Activated T-cell treated with anti-CD3 and anti-CD28 coated beads for 48 hours (primary cell): ENCODE data around the gene SLC25A26.
"Not testable (repeated sequence)": the region's sequence is repeated elsewhere in the genome, so short reads cannot be mapped to it uniquely, and the experiment has no call there.

Experiments
- DNase-seq: peaks from one replicate; pipeline ENCODE4 v3.0.0-alpha.2; 2020; ENCODE audit warnings: low read depth

The SLC25A26 gene

DNA sequence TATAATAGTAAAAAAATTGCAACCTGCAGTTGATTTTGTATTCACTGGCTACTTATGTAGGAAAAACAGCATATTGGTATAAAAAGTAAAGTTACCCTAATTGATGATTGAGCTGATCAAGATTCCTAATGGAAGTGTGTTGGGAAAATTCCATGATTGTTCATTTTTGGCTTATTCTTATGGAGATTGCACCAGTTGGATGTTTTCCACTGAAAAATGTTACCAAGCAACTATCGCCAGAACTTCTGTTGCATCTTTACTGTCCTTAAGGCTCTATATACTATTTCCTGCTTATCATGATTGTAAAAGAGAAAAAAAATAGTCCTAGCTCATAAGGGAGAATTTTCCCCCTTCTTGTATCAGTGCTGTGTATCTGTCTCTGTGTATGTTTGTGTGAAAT, 48.6 kb downstream of the SLC25A26 start:
- no peak for DNase-seq

DNA sequence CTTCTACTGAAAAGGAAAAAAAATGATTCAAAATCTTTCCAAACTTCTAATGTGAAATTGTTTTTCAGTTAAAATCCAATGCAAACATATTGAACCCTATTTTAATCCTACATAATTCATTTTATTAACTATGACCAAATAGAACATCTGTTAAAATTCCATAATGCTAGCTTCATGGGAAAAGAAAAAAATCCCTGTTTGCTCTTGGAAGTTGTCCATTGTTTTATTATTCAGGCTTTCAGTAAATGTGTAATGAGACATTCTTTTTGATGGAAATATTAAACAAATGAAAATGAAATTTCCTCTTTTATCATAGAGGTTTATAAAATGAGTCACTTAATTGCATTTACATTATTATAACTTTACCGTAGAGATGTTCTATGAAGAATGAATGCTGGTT, 49.5 kb downstream of the SLC25A26 start:
- no peak for DNase-seq

DNA sequence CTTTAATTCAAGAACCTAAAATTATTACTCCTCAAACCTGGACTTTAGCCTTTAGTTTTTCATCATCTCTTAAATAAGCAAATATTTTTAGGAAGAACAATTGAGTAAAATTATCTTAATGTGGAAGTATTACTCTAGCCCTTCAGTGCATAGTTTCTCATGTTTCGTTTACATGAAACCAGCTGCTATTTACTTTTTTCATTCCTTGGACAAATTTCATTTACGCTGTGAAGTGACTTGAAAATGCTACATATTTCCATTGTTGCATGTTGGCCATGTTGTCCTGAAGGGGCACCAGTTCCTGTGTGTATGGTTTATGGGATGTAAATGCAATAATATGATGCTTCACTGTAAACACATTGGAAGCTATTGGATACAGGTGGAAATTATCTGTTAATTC, 49.9 kb downstream of the SLC25A26 start:
- no peak for DNase-seq

DNA sequence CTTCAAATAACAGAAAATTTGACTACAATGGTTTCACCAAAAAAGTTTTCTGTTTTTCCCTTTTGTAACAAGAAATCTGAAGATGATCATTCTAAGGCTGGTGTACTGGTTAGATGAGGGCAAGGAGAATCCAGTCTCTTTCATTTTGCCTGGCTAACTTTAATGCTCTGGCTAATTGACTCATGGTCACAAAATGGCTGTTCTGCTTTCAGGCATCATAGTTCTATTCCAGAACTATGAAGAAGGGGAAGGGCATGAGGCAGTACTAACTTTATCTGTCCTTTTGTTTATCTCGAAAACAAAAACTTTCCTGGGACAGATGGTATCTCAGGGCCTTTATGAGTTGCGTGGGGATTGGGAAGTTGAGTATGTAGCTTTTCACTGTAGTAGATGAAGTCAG, 50.4 kb downstream of the SLC25A26 start:
- no peak for DNase-seq

DNA sequence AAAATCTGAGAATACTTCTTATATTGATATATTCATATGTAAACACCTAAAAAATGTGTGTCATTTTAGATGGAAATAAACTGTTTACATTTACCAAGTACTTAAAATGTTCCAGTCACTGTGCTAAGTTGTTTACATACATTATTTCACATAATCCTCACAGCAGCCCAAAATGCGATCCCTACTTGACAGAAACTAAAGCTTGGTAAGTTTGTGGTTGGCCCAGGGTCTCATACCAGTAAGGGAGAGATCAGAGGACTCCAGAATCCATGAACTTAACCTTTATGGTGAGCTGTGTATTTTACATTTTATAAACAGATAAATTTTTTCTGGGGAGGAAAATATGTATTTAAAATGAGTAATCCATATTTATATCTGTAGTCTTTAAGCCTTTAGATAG, 51.2 kb downstream of the SLC25A26 start:
- no peak for DNase-seq

DNA sequence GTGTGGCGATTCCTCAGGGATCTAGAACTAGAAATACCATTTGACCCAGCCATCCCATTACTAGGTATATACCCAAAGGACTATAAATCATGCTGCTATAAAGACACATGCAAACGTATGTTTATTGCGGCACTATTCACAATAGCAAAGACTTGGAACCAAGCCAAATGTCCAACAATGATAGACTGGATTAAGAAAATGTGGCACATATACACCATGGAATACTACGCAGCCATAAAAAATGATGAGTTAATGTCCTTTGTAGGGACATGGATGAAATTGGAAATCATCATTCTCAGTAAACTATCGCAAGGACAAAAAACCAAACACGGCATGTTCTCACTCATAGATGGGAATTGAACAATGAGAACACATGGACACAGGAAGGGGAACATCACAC, 54.0 kb downstream of the SLC25A26 start:
- not testable (repeated sequence) for DNase-seq

DNA sequence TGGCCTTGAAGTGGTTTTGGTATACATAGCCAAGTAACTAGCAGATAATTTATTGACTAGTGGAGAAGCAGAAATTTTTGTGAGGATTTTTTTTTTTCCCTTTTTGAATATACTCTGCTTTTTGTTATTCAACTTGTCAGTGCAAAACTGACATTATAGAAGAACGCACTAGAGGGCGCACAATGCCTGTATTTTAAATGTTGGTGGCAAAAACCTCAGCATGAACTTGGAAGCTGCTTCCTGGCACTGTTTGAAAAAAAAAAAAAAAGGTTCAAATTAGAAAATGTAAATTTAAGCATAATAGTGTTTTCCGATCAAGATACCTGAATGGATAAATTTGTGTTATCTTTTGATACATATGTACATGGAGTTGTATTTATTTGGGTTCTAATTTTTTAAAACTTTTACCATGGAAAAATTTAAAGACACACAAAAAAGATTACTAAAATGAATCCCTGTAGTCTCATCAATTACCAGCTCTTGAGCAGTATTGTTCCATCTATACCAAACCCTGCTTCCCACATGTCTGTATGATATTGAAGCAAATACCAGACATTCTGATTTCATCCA, 56.0 kb downstream of the SLC25A26 start:
- DNase-seq = peak; percentile 16

- no peak for DNase-seq
Measured at GRCh38 chr3:66279168-66279567, 58.4 kb downstream of the SLC25A26 start.

DNA sequence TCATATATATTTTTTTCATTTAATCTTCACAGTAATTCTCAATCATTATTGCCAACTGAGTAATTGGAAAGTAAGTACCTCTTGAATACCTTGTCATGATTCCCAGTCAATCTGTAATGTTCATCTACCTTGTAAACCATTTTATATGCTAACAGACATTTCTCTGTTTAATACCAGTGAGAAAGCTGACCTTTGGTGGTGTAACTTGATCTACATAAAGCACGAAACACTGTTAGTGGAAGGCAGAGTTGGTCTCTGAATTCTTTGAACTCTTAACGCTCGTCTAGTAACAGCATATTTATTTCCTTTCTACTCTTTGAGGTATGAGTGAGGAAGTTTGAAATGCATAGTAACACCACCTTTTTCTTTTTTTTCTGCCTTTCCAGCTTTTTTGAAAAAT, 59.5 kb downstream of the SLC25A26 start:
- DNase-seq = no peak

DNA sequence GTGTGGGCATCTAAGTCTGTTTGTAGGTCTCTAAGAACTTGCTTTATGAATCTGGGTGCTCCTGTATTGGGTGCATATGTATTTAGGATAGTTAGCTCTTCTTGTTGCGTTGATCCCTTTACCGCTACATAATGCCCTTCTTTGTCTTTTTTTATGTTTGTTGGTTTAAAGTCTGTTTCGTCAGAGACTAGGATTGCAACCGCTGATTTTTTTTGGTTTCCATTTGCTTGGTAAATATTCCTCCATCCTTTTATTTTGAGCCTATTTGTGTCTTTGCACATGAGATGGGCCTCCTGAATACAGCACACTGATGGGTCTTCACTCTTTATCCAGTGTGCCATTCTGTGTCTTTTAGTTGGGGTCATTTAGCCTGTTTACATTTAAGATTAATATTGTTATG, 71.1 kb downstream of the SLC25A26 start:
- DNase-seq = not testable (repeated sequence)

DNA sequence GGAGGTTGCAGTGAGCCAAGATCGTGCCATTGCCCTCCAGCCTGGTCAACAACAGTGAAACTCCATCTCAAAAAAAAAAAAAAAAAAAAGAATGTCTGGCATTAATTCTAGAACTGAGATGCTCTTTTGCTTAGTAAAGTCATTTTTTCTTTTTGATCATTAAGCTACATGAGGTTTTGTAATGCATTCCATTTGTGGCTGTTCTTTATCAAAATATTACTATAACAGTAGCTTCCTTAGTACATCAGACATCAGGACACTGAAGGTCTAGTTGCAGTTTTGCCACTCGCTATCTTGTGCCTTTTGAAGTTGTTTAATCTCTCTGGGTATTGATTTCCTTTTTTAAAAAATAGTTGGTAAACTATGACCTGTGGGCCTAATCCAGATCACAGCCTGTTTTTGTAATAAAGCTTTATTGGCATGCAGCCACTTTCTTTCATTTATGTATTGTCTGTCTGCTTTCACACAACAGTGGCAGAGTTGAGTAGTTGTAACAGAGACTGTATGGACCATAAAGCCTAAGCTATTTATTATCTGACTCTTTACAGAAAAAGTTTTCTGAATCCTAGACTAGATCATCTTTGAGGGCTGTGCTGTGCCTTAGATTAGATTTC, 76.6 kb downstream of the SLC25A26 start:
- no peak for DNase-seq

- no peak for DNase-seq
Measured at GRCh38 chr3:66297900-66298299, 77.1 kb downstream of the SLC25A26 start.

GRCh38 chr3:66298591-66298990, 77.8 kb downstream of the SLC25A26 start:
- no peak for DNase-seq

DNA sequence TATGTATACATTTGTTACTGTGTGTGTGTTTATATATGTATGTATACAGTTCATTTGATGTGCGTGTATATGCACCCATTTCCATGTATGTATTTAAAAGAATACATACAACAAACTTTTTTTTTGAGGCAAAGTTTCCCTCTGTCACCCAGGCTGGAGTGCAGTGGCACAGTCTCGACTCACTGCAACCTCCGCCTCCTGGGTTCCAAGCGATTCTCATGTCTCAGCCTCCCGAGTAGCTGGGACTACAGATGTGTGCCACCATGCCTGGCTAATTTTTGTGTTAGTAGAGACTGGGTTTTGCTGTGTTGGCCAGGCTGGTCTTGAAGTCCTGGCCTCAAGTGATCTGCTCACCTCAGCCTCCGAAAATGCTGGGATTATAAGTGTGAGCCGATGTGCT, 78.3 kb downstream of the SLC25A26 start:
- DNase-seq = not testable (repeated sequence)

DNA sequence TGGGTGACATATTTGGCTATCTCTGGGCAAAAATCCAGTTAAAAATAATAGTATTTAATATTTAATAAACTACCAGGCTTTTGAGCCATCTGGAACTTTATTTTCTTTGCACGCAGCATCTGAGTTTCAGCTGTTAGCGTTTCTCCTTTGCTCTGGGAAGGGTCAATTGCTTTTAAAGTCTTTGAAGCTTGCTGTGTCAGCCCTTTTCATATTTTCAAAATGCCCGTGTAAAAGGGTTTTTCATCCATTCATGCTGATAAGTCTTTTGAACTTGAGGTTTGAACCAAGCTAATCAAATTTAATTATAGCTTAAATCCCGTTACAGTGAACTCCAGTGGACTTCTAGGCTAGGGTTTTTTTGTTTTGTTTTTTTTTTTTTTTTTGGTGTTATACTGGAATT, 79.1 kb downstream of the SLC25A26 start:
- DNase-seq = no peak

GRCh38 chr3:66302288-66302687, 81.5 kb downstream of the SLC25A26 start:
- DNase-seq = no peak

DNA sequence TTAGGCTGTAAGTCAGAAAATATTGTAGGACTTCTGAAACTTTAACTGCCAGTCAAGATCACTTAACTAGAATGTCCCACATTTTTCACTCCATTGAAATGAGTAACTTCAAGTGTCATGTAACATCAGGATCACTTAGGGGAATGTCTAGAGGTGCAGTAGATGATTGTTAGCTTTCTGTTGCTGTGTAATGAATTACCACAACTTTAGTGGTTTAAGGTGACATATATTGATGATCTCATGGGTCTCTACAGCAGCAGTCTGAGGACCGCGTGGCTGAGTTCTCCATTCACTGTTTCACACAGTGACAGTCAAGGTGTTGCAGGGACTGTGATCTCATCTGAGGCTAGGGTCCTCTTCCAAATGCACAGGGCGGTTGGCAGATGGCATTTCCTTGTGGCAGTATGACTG, 82.7 kb downstream of the SLC25A26 start:
- no peak for DNase-seq

- no peak for DNase-seq
Measured at GRCh38 chr3:66304293-66304692, 83.5 kb downstream of the SLC25A26 start.

DNA sequence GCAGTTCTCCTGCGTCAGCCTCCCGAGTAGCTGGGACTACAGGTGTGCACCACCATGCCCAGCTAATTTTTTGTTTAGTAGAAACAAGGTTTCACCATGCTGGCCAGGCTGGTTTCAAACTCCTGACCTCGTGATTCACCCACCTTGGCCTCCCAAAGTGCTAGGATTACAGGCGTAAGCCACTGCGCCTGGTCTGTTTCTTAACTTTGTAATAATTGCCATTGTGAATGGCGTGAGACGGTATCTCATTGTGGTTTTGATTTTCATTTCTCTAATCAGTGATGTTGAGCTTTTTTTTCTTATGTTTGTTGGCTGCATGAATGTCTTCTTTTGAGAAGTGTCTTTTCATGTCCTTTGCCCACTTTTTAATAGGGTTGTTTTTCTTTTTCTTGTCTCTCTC, 85.3 kb downstream of the SLC25A26 start:
- DNase-seq = not testable (repeated sequence)

- not testable (repeated sequence) for DNase-seq
Measured at GRCh38 chr3:66306991-66307390, 86.2 kb downstream of the SLC25A26 start.

GRCh38 chr3:66312039-66312438, 91.2 kb downstream of the SLC25A26 start:
- no peak for DNase-seq

- no peak for DNase-seq
Measured at GRCh38 chr3:66314455-66314854, 93.7 kb downstream of the SLC25A26 start.

DNA sequence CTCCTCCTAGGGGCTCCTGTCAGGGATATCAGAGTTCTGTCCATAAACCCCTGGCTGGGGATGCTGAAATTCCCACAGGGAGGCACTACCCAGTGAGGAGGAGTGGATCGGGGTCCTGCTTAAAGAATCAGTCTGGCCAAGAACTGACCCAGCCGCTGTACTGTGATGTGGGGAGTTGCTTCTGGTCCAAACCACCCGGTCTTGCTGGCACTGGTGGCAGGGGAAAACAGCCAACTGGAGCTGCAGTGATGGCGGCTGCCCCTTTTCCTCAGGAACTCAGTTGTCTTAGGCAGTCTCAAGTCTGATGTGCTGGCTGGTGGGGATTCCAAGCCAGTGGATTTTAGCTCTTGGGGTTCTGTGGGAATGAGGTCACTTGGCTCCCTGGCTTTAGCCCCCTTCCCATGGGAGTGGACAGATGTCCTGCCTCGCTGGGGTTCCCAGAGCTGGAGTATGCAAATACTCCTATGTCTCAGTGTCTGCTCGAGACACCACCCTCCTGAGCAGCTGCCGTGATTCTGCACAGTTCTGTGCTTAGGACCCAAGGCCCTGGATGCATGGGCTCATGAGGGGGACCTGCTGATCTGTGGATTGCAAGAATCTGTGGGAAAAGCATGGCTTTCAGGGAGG, 97.1 kb downstream of the SLC25A26 start:
- no peak for DNase-seq

GRCh38 chr3:66320390-66320789, 99.6 kb downstream of the SLC25A26 start:
- no peak for DNase-seq
